ENCODE data around the gene RARA. TPM values are rescaled to one million over a fixed set of nuclear protein-coding genes. Genes with fewer than 3 reads are reported as not detected.
"Not testable (repeated sequence)": the region's sequence is repeated elsewhere in the genome, so short reads cannot be mapped to it uniquely, and the experiment has no call there.

Gene RARA
- total RNA-seq, 6 experiments from 2014 or later = 17.7 to 41.9 (median 22.9) TPM

DNA sequence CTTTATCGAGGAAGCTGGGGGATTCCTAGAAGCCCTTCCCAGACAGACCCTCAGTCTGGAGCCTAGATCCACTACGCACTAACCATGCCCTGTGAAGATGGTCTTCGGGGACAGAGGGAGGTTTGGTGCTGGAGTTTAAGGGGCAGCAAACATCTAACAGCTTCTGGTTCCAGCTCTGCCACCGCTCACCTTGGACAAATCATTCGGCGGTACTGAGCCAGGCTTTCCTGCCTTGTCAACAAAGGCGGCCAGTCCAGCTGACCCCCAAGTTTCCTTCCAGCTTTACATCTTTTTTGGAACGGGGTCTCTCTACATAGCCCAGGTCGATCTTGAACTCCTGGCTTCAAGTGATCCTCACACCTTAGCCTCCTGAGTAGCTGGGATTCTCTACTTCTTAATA lies 55.9 kb downstream of the RARA start:
- intact Hi-C loops (cut with DNase I) = loop anchor here in 1 of 2 donors (10.0 kb wide), 1 partner anchor 120 kb away; no protein-coding TSS in a partner anchor
- Histone ChIP-seq H3K27me3 (no peaks in the 10 kb centered on the region), H3K27ac (no peak overlapping the region), H3K36me3 (no peaks in the 10 kb centered on the region), H3K4me1 (no peaks in the 10 kb centered on the region), H3K9me3 (no peaks in the 10 kb centered on the region), H3K4me3 (no peak overlapping the region)
- ATAC-seq = no peak
- no peak for DNase-seq
- 87% methylated on average over 4 of the region's 9 CpGs for WGBS (ENCODE audit: insufficient coverage, low coverage, low lambda C conversion rate, missing lambda C conversion rate)
- no peak for TF ChIP-seq POLR2A (IDR thresholded peaks at IDR 0.05)
- TF ChIP-seq, protein P1, sequence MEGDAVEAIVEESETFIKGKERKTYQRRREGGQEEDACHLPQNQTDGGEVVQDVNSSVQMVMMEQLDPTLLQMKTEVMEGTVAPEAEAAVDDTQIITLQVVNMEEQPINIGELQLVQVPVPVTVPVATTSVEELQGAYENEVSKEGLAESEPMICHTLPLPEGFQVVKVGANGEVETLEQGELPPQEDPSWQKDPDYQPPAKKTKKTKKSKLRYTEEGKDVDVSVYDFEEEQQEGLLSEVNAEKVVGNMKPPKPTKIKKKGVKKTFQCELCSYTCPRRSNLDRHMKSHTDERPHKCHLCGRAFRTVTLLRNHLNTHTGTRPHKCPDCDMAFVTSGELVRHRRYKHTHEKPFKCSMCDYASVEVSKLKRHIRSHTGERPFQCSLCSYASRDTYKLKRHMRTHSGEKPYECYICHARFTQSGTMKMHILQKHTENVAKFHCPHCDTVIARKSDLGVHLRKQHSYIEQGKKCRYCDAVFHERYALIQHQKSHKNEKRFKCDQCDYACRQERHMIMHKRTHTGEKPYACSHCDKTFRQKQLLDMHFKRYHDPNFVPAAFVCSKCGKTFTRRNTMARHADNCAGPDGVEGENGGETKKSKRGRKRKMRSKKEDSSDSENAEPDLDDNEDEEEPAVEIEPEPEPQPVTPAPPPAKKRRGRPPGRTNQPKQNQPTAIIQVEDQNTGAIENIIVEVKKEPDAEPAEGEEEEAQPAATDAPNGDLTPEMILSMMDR (IDR thresholded peaks at IDR 0.05) = no peak

- H3K27ac ChIP-seq = no peak overlapping the region
- no peaks in the 10 kb centered on the region for H3K4me1 ChIP-seq
- DNase-seq = no peak
- H3K27me3 ChIP-seq = no peaks in the 10 kb centered on the region
- H3K36me3 ChIP-seq = no peaks in the 10 kb centered on the region
- 91% methylated on average over 4 of the region's 18 CpGs for WGBS (ENCODE audit: insufficient coverage, low coverage, low lambda C conversion rate, missing lambda C conversion rate)
- TF ChIP-seq, protein P1 (IDR thresholded peaks at IDR 0.05) = no peak
- no peak for TF ChIP-seq POLR2A (IDR thresholded peaks at IDR 0.05)
- ATAC-seq = no peak
- H3K4me3 ChIP-seq = no peak overlapping the region
- intact Hi-C loops (cut with DNase I) = loop anchor here in 1 of 2 donors (10.0 kb wide), 1 partner anchor 119 kb away; no protein-coding TSS in a partner anchor
- no peaks in the 10 kb centered on the region for H3K9me3 ChIP-seq
These were observed 57.3 kb downstream of the RARA start for GRCh38 chr17:40366076-40366860.

GRCh38 chr17:40366861-40367518 lies 58.0 kb downstream of the RARA start:
- intact Hi-C loops (cut with DNase I) = loop anchor here in 1 of 2 donors (10.0 kb wide), 1 partner anchor 118 kb away; no protein-coding TSS in a partner anchor
- DNase-seq = peak in 1 of 3 donors; percentile 43

DNA sequence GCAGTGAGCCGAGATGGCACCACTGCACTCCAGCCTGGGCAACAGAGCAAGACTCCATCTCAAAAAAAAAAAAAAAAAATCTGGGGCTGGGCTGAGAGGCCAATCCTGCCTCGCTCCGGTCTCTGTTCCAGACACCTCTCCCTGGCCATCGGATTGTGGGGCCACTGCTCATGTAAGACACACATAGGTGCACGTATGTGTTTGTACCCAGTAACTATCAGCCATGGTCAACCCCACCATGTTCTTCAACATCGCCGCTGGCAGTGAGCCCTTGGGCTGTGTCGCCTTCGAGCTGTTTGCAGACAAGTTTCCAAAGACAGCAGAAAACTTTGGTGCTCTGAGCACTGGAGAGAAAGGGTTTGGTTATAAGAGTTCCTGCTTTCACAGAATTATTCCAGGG lies 58.7 kb downstream of the RARA start:
- not testable (repeated sequence) for H3K27me3 ChIP-seq, H3K9me3 ChIP-seq, H3K4me3 ChIP-seq, H3K36me3 ChIP-seq, H3K27ac ChIP-seq, H3K4me1 ChIP-seq, ATAC-seq
- DNase-seq = peak in 1 of 3 donors; percentile 34
- intact Hi-C loops (cut with DNase I) = loop anchor here in 1 of 2 donors (10.0 kb wide), 1 partner anchor 117 kb away; no protein-coding TSS in a partner anchor
- 80% methylated on average over 1 of the region's 9 CpGs for WGBS (ENCODE audit: insufficient coverage, low coverage, low lambda C conversion rate, missing lambda C conversion rate)

More at GRCh38 chr17:40366861-40367518, 58.0 kb downstream of the RARA start:
- WGBS (ENCODE audit: insufficient coverage, low coverage, low lambda C conversion rate, missing lambda C conversion rate) = no CpG with 5 or more reads among the region's 17 CpGs
- Histone ChIP-seq H3K36me3 (no peaks in the 10 kb centered on the region), H3K27ac (no peak overlapping the region), H3K27me3 (no peaks in the 10 kb centered on the region), H3K4me3 (no peak overlapping the region), H3K9me3 (no peaks in the 10 kb centered on the region), H3K4me1 (no peaks in the 10 kb centered on the region)
- TF ChIP-seq, protein P1 (IDR thresholded peaks at IDR 0.05) = no peak
- TF ChIP-seq POLR2A (IDR thresholded peaks at IDR 0.05) = no peak
- ATAC-seq = no peak

DNA sequence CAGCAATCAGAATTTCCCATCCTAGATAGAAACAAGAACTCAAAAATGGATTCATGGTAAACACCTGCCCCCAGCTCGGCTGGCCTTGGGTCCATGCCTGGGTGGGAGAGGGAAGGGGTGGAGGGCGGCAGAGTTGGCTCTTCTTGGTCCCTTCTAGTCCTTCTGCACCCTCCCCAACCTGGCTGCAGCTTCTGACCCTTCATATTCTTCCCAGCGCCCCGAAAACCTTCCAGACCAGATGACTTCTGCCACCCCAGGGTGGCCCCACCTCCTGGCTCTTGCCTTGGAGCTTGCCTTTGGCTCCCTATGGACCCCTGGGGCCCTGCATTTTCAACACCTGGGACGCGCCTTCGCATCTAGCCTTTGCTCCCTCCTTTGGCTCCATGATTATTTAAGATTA lies 60.9 kb downstream of the RARA start:
- no peak overlapping the region for H3K27ac ChIP-seq
- 81% methylated on average over 3 of the region's 7 CpGs for WGBS (ENCODE audit: insufficient coverage, low coverage, low lambda C conversion rate, missing lambda C conversion rate)
- no peaks in the 10 kb centered on the region for H3K27me3 ChIP-seq
- no peaks in the 10 kb centered on the region for H3K4me1 ChIP-seq
- H3K9me3 ChIP-seq = no peaks in the 10 kb centered on the region
- H3K4me3 ChIP-seq = no peak overlapping the region
- intact Hi-C loops (cut with DNase I) = loop anchor here in 1 of 2 donors (5.0 to 10.0 kb wide), 2 partner anchors 37 to 115 kb away; no protein-coding TSS in a partner anchor
- TF ChIP-seq, protein P1 (IDR thresholded peaks at IDR 0.05) = no peak
- TF ChIP-seq POLR2A (IDR thresholded peaks at IDR 0.05) = no peak
- DNase-seq (no peak), ATAC-seq (no peak)
- no peaks in the 10 kb centered on the region for H3K36me3 ChIP-seq

Data from right lobe of liver (tissue), 6 donors.